Calu3 (cell line): Measurements from ENCODE around the gene DEFB131A. TPM values are rescaled to one million over a fixed set of nuclear protein-coding genes. Genes with fewer than 3 reads are reported as not detected.
"Not testable (repeated sequence)": the region's sequence is repeated elsewhere in the genome, so short reads cannot be mapped to it uniquely, and the experiment has no call there.

Experiments
- BruUV-seq: library from RNA; stranded (reverse); fragments of 400-500 nt; replicated peaks from 2 replicates; lab custom pipeline; 2021; lab: Mats Ljungman, UMichigan
- CTCF ChIA-PET: fragments of 300-600 bp; sonication (Branson Sonifier 250); formaldehyde crosslinking; loops from one replicate; lab custom pipeline; 2022; ENCODE audit warnings: antibody characterized with exemption; lab: Charles Lee
- DNase-seq: peaks from one replicate; pipeline ENCODE4 v3.0.0; 2022
- H3K27ac Mint-ChIP-seq: one replicate; pipeline ENCODE4 v1.8.0; 2022; ENCODE audit warnings: mixed read lengths; ENCODE audit not compliant: unreplicated experiment
- H3K27me3 Mint-ChIP-seq: one replicate; pipeline ENCODE4 v1.8.0; 2022; ENCODE audit warnings: mixed read lengths; ENCODE audit not compliant: unreplicated experiment
- H3K36me3 Mint-ChIP-seq: one replicate; pipeline ENCODE4 v1.8.0; 2022; ENCODE audit warnings: mild to moderate bottlenecking, moderate library complexity, mixed read lengths; ENCODE audit not compliant: insufficient read depth, unreplicated experiment
- H3K4me1 Mint-ChIP-seq: one replicate; pipeline ENCODE4 v1.8.0; 2022; ENCODE audit warnings: mild to moderate bottlenecking, low read depth, mixed read lengths; ENCODE audit not compliant: unreplicated experiment
- H3K4me3 Mint-ChIP-seq: one replicate; pipeline ENCODE4 v1.8.0; 2022; ENCODE audit warnings: mild to moderate bottlenecking, low read depth, moderate library complexity, mixed read lengths; ENCODE audit not compliant: unreplicated experiment
- H3K9me3 Mint-ChIP-seq: one replicate; pipeline ENCODE4 v1.8.0; 2022; ENCODE audit warnings: low read depth, mixed read lengths; ENCODE audit not compliant: unreplicated experiment
- intact Hi-C: fragments of 100-400 bp; cut with micrococcal nuclease; formaldehyde crosslinking; loops from one replicate; pipeline ENCODE4 v1.10.0; 2022; ENCODE audit not compliant: unreplicated experiment
- total RNA-seq: library from RNA; stranded (reverse); gene quantifications from 2 replicates; pipeline ENCODE4 v1.2.3, GENCODE V29; 2022

DEFB131A gene
- total RNA-seq, 1 experiment from 2014 or later, result not detected

GRCh38 chr4:9442355-9442754 lies 1.9 kb upstream of the DEFB131A start:
- BruUV-seq, CTCF ChIA-PET, H3K4me3 Mint-ChIP-seq, H3K9me3 Mint-ChIP-seq, DNase-seq, H3K4me1 Mint-ChIP-seq, intact Hi-C loops, H3K27ac Mint-ChIP-seq, H3K27me3 Mint-ChIP-seq, H3K36me3 Mint-ChIP-seq: not testable (repeated sequence)

- CTCF ChIA-PET, result not testable (repeated sequence)
These were observed 467 bp downstream of the DEFB131A start for GRCh38 chr4:9444681-9445080.

GRCh38 chr4:9452251-9452650 lies 8.0 kb downstream of the DEFB131A start:
- H3K27ac Mint-ChIP-seq, H3K36me3 Mint-ChIP-seq, BruUV-seq, DNase-seq, CTCF ChIA-PET, intact Hi-C loops, H3K4me1 Mint-ChIP-seq, H3K9me3 Mint-ChIP-seq, H3K4me3 Mint-ChIP-seq, H3K27me3 Mint-ChIP-seq: not testable (repeated sequence)

More at GRCh38 chr4:9444681-9445080, 467 bp downstream of the DEFB131A start:
- intact Hi-C loops, H3K9me3 Mint-ChIP-seq, DNase-seq, H3K36me3 Mint-ChIP-seq, H3K4me3 Mint-ChIP-seq, BruUV-seq, H3K27ac Mint-ChIP-seq, H3K27me3 Mint-ChIP-seq, H3K4me1 Mint-ChIP-seq: not testable (repeated sequence)

GRCh38 chr4:9454284-9454683 lies 10.1 kb downstream of the DEFB131A start:
- intact Hi-C loops, H3K4me3 Mint-ChIP-seq, H3K27ac Mint-ChIP-seq, BruUV-seq, H3K36me3 Mint-ChIP-seq, DNase-seq, H3K27me3 Mint-ChIP-seq, H3K4me1 Mint-ChIP-seq, H3K9me3 Mint-ChIP-seq: not testable (repeated sequence)
- CTCF ChIA-PET, result interaction anchor here (1.2 kb wide), 1 partner anchor 41 kb away, joined by 4 read pairs; no protein-coding TSS in a partner anchor

- intact Hi-C loops, H3K36me3 Mint-ChIP-seq, H3K27ac Mint-ChIP-seq, H3K4me1 Mint-ChIP-seq, H3K4me3 Mint-ChIP-seq, H3K27me3 Mint-ChIP-seq, H3K9me3 Mint-ChIP-seq, BruUV-seq: not testable (repeated sequence)
- CTCF ChIA-PET, result interaction anchor here (1.2 kb wide), 1 partner anchor 40 kb away, joined by 4 read pairs; no protein-coding TSS in a partner anchor
- peak; percentile 1 for DNase-seq
These were observed 10.8 kb downstream of the DEFB131A start for GRCh38 chr4:9455046-9455445.

GRCh38 chr4:9479466-9479865 lies 35.3 kb downstream of the DEFB131A start:
- BruUV-seq, DNase-seq, H3K36me3 Mint-ChIP-seq, H3K4me3 Mint-ChIP-seq, H3K9me3 Mint-ChIP-seq, CTCF ChIA-PET, intact Hi-C loops, H3K4me1 Mint-ChIP-seq, H3K27ac Mint-ChIP-seq, H3K27me3 Mint-ChIP-seq: not testable (repeated sequence)

GRCh38 chr4:9480066-9480465 lies 35.9 kb downstream of the DEFB131A start:
- H3K27ac Mint-ChIP-seq, BruUV-seq, H3K36me3 Mint-ChIP-seq, H3K9me3 Mint-ChIP-seq, H3K4me1 Mint-ChIP-seq, CTCF ChIA-PET, H3K27me3 Mint-ChIP-seq, H3K4me3 Mint-ChIP-seq, DNase-seq, intact Hi-C loops: not testable (repeated sequence)

GRCh38 chr4:9482871-9483270 lies 38.7 kb downstream of the DEFB131A start:
- intact Hi-C loops, BruUV-seq, H3K27me3 Mint-ChIP-seq, DNase-seq, H3K9me3 Mint-ChIP-seq, H3K4me1 Mint-ChIP-seq, CTCF ChIA-PET, H3K36me3 Mint-ChIP-seq, H3K4me3 Mint-ChIP-seq, H3K27ac Mint-ChIP-seq: not testable (repeated sequence)

GRCh38 chr4:9483682-9484081 lies 39.5 kb downstream of the DEFB131A start:
- H3K36me3 Mint-ChIP-seq, H3K9me3 Mint-ChIP-seq, BruUV-seq, CTCF ChIA-PET, H3K4me1 Mint-ChIP-seq, DNase-seq, H3K4me3 Mint-ChIP-seq, H3K27ac Mint-ChIP-seq, intact Hi-C loops, H3K27me3 Mint-ChIP-seq: not testable (repeated sequence)

- H3K36me3 Mint-ChIP-seq, BruUV-seq, CTCF ChIA-PET: not testable (repeated sequence)
These were observed 42.7 kb downstream of the DEFB131A start for GRCh38 chr4:9486880-9487279.

More at GRCh38 chr4:9486880-9487279, 42.7 kb downstream of the DEFB131A start:
- intact Hi-C loops, H3K4me1 Mint-ChIP-seq, H3K9me3 Mint-ChIP-seq, H3K27ac Mint-ChIP-seq, H3K4me3 Mint-ChIP-seq, H3K27me3 Mint-ChIP-seq, DNase-seq: not testable (repeated sequence)
